K562 (cell line): ENCODE measurements around the gene DPF1.

Experiments
- BRD4 ChIP-seq: fragments of 200-600 bp; sonication (generic); IDR thresholded peaks from 2 replicates; pipeline ENCODE4 v1.6.1; 2017; ENCODE audit warnings: inconsistent platforms
- CTCF ChIP-seq, 3 experiments: IDR thresholded peaks in 2 of 3; conservative IDR thresholded peaks in 1 of 3; 2 replicates each; pipeline ENCODE4 v1.5.1; 2011 to 2012; ENCODE audit warnings: low read length in 3 of 3, mild to moderate bottlenecking in 3 of 3, control low read depth in 2 of 3, improper control_type of control experiment in 1 of 3, inconsistent platforms in 1 of 3, low read depth in 1 of 3, mixed read lengths in 1 of 3, moderate library complexity in 1 of 3; ENCODE audit not compliant: insufficient read depth in 2 of 3
- GABPA ChIP-seq: fragments of 200-800 bp; sonication (Bioruptor generic); conservative IDR thresholded peaks from 2 replicates; pipeline ENCODE4 v1.6.1; 2016; ENCODE audit warnings: low read depth, missing genetic modification characterization, missing compliant biosample characterization
- HES1 ChIP-seq: fragments of 450-650 bp; IDR thresholded peaks from 2 replicates; pipeline ENCODE4 v1.6.1; 2016; ENCODE audit warnings: low read depth, mild to moderate bottlenecking, moderate library complexity
- MAX ChIP-seq: sonication (generic); formaldehyde crosslinking; IDR thresholded peaks from 2 replicates; pipeline ENCODE4 v1.9.0; 2022; ENCODE audit warnings: mild to moderate bottlenecking, missing genetic modification reagents
- REST ChIP-seq, 2 experiments: fragments of 450-650 bp; formaldehyde crosslinking in 1 of 2; IDR thresholded peaks; 2 replicates each; pipeline versions ENCODE4 v1.4.0 to v1.6.1; 2014 to 2020; ENCODE audit warnings: mild to moderate bottlenecking in 2 of 2, borderline replicate concordance in 1 of 2, low read depth in 1 of 2
- SIN3A ChIP-seq, 2 experiments: fragments of 150-350 bp in 1 of 2; IDR thresholded peaks; 2 replicates each; pipeline ENCODE4 v1.6.1; 2011 to 2016; ENCODE audit warnings: borderline replicate concordance in 2 of 2, low read depth in 2 of 2, low read length in 2 of 2, mild to moderate bottlenecking in 2 of 2, moderate library complexity in 2 of 2; ENCODE audit not compliant: control insufficient read depth in 1 of 2
- SMC3 ChIP-seq: conservative IDR thresholded peaks from 2 replicates; pipeline ENCODE4 v1.6.1; 2011; ENCODE audit warnings: low read depth, low read length, improper control_type of control experiment; ENCODE audit not compliant: insufficient read depth
- ZBTB49 ChIP-seq: sonication (generic); formaldehyde crosslinking; IDR thresholded peaks from 2 replicates; pipeline ENCODE4 v1.8.0; 2022; ENCODE audit warnings: missing genetic modification reagents, mild to moderate bottlenecking, borderline replicate concordance

- TF ChIP-seq MAX (CRISPR knock-in tag) (no peak), ZBTB49 (CRISPR knock-in tag) (no peak), REST (IDR thresholded peaks at IDR 0.05; ENCODE audit: borderline replicate concordance) (no peak), REST (CRISPR knock-in tag; IDR thresholded peaks at IDR 0.05; ENCODE audit: low read depth) (no peak), SMC3 (no peak), HES1 (no peak), CTCF (IDR thresholded peaks at IDR 0.05 in 2 of 3, conservative IDR thresholded peaks at IDR 0.05 in 1 of 3; ENCODE audit: insufficient read depth in 2 of 3, low read depth in 1 of 3, low read length in 3 of 3) (no peak), SIN3A (IDR thresholded peaks at IDR 0.05; ENCODE audit: borderline replicate concordance in 2 of 2, control insufficient read depth in 1 of 2, low read depth in 2 of 2, low read length in 2 of 2) (no peak), GABPA (no peak), BRD4 (no peak)
These were observed 29.8 kb downstream of the DPF1 start for GRCh38 chr19:38194061-38194701.
